Spleen (tissue), 7 donors: ENCODE results near the gene TOP2B.

Experiments used
- CTCF ChIP-seq, 11 experiments: fragments of 200-600 bp in 7 of 11; fragments of 450-650 bp in 4 of 11; sonication (generic) in 4 of 11; IDR thresholded peaks in 8 of 11; conservative IDR thresholded peaks in 3 of 11; 1 replicate in 7 of 11; 2 replicates in 4 of 11; pipeline versions ENCODE4 v1.4.0 to v1.8.0; 2016 to 2021; ENCODE audit warnings: antibody characterized with exemption in 11 of 11, inconsistent platforms in 4 of 11, mild to moderate bottlenecking in 1 of 11
- POLR2A ChIP-seq, 3 donors: fragments of 450-650 bp; IDR thresholded peaks; one replicate each; pipeline ENCODE4 v1.5.1; 2017; ENCODE audit warnings: antibody characterized with exemption in 3 of 3, mild to moderate bottlenecking in 1 of 3
- POLR2AphosphoS5 ChIP-seq, 3 donors: sonication (generic); formaldehyde crosslinking; IDR thresholded peaks; one replicate each; pipeline ENCODE4 v1.5.1; 2017; ENCODE audit warnings: antibody characterized with exemption in 3 of 3
- donor health status: DM: no; HTN: no; CAD: no; lungs with moderate emphysema.
- donor health status: DM: no; HTN: no; CAD: no.
- donor health status: DM: no; HTN: no; CAD: no.

GRCh38 chr3:25610779-25611178 is 53.9 kb downstream of the TOP2B start:
- no peak for TF ChIP-seq CTCF (IDR thresholded peaks at IDR 0.05 in 8 of 11, conservative IDR thresholded peaks at IDR 0.05 in 3 of 11)
- no peak for TF ChIP-seq POLR2AphosphoS5 (IDR thresholded peaks at IDR 0.05)
- TF ChIP-seq POLR2A (IDR thresholded peaks at IDR 0.05): no peak
